A673 (cell line): Measurements from ENCODE around the gene SNAPIN.

Source experiments
- EZH2 ChIP-seq: fragments of 200-600 bp; sonication (generic); IDR thresholded peaks from 2 replicates; pipeline ENCODE4 v1.6.1; 2017; ENCODE audit warnings: borderline replicate concordance, low read depth, mild to moderate bottlenecking, mixed read lengths, antibody characterized with exemption, low read length; ENCODE audit not compliant: poor library complexity, severe bottlenecking
- TF ChIP-seq, protein P1 (sequence below): fragments of 300-800, 200-600 bp; sonication (generic); conservative IDR thresholded peaks from 2 replicates; pipeline ENCODE4 v1.5.1; 2017; ENCODE audit warnings: low read depth, mild to moderate bottlenecking, antibody characterized with exemption, low read length, moderate library complexity, mixed read lengths

DNA sequence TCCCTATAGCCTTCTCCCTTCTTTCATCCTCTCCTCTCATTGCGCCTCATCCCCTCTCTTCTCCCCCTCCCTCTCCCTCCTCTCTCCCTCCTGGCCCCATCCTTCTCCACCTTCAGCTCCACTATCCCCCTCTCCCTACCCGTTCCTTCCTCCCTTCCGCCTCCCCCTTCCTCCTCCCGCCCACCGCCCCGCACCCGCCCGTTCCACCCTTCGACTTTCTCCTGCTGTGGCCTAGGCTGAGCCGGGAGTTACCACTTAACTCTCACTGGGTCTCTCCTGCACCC, 21.6 kb downstream of the SNAPIN start:
- no peak for TF ChIP-seq EZH2
- TF ChIP-seq, protein P1, sequence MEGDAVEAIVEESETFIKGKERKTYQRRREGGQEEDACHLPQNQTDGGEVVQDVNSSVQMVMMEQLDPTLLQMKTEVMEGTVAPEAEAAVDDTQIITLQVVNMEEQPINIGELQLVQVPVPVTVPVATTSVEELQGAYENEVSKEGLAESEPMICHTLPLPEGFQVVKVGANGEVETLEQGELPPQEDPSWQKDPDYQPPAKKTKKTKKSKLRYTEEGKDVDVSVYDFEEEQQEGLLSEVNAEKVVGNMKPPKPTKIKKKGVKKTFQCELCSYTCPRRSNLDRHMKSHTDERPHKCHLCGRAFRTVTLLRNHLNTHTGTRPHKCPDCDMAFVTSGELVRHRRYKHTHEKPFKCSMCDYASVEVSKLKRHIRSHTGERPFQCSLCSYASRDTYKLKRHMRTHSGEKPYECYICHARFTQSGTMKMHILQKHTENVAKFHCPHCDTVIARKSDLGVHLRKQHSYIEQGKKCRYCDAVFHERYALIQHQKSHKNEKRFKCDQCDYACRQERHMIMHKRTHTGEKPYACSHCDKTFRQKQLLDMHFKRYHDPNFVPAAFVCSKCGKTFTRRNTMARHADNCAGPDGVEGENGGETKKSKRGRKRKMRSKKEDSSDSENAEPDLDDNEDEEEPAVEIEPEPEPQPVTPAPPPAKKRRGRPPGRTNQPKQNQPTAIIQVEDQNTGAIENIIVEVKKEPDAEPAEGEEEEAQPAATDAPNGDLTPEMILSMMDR = no peak
